Measurements from ENCODE around the gene SIRPB2.

The SIRPB2 gene

DNA sequence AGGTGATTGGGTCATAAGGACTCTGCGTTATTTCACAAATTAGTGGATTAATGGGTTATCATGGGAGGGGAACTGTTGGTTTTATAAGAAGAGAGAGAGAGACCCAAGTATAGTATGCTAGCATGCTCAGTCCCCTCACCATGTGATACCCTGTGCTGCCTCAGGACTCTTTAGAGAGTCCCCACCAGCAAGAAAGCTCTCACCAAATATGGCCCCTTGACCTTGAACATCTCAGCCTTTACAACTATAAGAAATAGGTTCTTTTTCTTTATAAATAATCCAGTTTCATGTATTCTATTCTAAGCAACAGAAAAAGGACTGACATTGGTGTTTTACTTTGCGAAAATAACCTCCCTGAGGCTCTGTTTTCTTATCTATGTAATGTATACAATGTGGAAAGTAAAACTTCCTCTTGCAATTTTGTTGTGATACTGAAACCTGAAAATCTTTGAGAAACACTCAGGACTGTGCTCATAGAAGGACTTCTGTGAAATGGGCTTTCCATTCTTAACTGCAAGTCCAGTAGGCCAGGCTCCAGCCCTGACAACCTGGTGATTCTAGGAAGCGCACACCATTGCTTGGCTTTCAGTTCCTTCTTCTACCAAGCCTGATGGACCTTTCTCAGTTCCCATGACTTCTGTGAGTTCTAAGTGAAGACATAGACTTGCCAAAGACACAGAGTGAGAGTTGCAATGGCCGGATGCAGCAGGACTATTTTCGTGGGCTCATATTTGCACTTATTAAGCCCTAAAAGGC lies 44.4 kb upstream of the SIRPB2 start:
- H3K36me3 ChIP-seq (replicated peaks): no peaks in the 10 kb centered on the region
- no peaks in the 10 kb centered on the region for H3K27me3 ChIP-seq (replicated peaks)
- no peak overlapping the region for H3K27ac ChIP-seq
- in situ Hi-C loops (cut with HindIII; ENCODE audit: low pct_ligation_motif_present, low sequenced_read_pairs): no loop called here
- TF ChIP-seq, protein P1, sequence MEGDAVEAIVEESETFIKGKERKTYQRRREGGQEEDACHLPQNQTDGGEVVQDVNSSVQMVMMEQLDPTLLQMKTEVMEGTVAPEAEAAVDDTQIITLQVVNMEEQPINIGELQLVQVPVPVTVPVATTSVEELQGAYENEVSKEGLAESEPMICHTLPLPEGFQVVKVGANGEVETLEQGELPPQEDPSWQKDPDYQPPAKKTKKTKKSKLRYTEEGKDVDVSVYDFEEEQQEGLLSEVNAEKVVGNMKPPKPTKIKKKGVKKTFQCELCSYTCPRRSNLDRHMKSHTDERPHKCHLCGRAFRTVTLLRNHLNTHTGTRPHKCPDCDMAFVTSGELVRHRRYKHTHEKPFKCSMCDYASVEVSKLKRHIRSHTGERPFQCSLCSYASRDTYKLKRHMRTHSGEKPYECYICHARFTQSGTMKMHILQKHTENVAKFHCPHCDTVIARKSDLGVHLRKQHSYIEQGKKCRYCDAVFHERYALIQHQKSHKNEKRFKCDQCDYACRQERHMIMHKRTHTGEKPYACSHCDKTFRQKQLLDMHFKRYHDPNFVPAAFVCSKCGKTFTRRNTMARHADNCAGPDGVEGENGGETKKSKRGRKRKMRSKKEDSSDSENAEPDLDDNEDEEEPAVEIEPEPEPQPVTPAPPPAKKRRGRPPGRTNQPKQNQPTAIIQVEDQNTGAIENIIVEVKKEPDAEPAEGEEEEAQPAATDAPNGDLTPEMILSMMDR (IDR thresholded peaks at IDR 0.05; ENCODE audit: low read depth, low read length, missing control alignments): no peak
- no peak overlapping the region for H3K4me3 ChIP-seq (ENCODE audit: low read depth, low read length)
- DNase-seq: no peak

DNA sequence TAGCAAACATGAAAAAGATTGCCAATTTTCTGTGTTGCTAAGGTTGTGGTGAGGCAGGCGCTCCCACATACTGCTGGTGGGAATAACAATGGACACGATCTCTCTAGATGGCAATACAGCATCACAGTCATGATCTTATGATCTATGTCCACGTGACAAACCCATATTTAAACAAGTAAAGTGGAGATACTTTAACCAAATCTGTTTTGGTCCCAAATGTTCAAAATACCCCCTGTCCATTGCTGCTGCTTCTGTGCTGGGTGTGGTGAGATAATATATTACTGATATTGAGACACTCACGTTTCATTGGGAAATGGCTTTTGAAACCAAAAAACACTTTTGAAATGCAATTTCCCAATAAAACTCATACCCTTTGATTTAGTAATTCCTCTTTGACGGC lies 43.3 kb upstream of the SIRPB2 start:
- Histone ChIP-seq H3K4me3 (ENCODE audit: low read depth, low read length) (no peak overlapping the region), H3K27me3 (replicated peaks) (no peaks in the 10 kb centered on the region), H3K27ac (no peak overlapping the region), H3K36me3 (replicated peaks) (no peaks in the 10 kb centered on the region)
- no peak for DNase-seq
- TF ChIP-seq, protein P1 (IDR thresholded peaks at IDR 0.05; ENCODE audit: low read depth, low read length, missing control alignments): no peak
- in situ Hi-C loops (cut with HindIII; ENCODE audit: low pct_ligation_motif_present, low sequenced_read_pairs): no loop called here

DNA sequence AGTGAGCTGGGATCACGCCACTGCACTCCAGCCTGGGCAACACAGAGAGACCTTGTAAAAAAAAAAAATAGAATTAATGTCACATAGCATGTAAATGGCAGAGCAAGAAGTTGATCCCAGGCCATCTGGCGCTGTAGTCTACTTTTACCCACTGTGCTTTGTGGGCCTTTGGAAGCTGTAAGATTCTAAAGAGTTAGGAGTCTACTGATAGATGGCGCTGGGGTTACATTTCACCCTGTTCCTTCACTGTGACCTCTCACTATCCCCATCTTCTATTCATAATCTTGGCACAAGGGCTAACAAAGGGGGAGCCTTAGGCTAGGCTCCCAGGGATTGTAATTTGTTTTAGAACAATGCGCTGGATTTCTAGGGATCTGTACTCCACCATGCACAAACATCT lies 41.8 kb upstream of the SIRPB2 start:
- no peak overlapping the region for H3K27ac ChIP-seq
- TF ChIP-seq, protein P1 (IDR thresholded peaks at IDR 0.05; ENCODE audit: low read depth, low read length, missing control alignments): no peak
- no peak for DNase-seq
- H3K4me3 ChIP-seq (ENCODE audit: low read depth, low read length): no peak overlapping the region
- H3K36me3 ChIP-seq (replicated peaks): no peaks in the 10 kb centered on the region
- in situ Hi-C loops (cut with HindIII; ENCODE audit: low pct_ligation_motif_present, low sequenced_read_pairs): no loop called here
- H3K27me3 ChIP-seq (replicated peaks): no peaks in the 10 kb centered on the region

DNA sequence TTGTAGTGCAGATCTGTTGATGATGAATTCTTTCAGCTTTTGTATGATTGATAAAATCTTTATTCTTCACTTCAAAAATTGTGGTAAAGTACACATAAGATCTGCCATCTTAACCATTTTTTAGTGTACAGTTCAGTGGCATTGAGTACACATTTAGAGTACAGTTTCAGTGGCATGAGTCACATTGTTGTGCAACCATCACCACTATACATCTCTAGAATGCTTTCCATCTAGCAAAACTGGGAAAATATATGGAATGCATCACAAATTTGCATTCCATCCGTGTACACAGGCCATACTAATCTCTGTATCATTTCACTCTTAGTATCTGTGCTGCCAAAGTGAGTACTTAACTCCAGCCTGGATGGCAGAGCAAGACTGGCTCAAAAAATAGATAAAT lies 37.6 kb upstream of the SIRPB2 start:
- TF ChIP-seq, protein P1 (IDR thresholded peaks at IDR 0.05; ENCODE audit: low read depth, low read length, missing control alignments): no peak
- in situ Hi-C loops (cut with HindIII; ENCODE audit: low pct_ligation_motif_present, low sequenced_read_pairs): no loop called here
- no peak for DNase-seq

DNA sequence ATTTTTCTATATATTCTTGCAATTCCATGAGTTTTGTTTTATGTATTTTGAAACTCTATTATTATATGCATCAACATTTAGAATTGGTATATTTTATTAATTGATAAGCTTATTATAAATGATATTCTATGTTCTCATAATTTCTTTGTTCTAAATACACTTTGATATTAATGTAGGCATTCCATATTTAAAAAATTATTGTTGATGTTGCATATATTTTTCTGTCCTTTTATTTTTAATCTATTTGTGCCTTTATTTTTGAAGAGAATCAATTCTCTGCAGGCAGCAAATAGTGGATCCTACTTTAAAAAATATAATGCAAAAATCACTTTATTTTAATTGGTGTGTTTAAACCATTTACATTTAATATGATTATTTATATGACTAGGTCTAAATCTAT lies 36.7 kb upstream of the SIRPB2 start:
- no peak overlapping the region for H3K27ac ChIP-seq
- in situ Hi-C loops (cut with HindIII; ENCODE audit: low pct_ligation_motif_present, low sequenced_read_pairs): no loop called here
- H3K36me3 ChIP-seq (replicated peaks): no peaks in the 10 kb centered on the region
- no peak for DNase-seq
- TF ChIP-seq, protein P1 (IDR thresholded peaks at IDR 0.05; ENCODE audit: low read depth, low read length, missing control alignments): no peak
- no peak overlapping the region for H3K4me3 ChIP-seq (ENCODE audit: low read depth, low read length)
- no peaks in the 10 kb centered on the region for H3K27me3 ChIP-seq (replicated peaks)

More for the DNA sequence above, 37.6 kb upstream of the SIRPB2 start:
- no peaks in the 10 kb centered on the region for H3K27me3 ChIP-seq (replicated peaks)
- no peaks in the 10 kb centered on the region for H3K36me3 ChIP-seq (replicated peaks)
- no peak overlapping the region for H3K4me3 ChIP-seq (ENCODE audit: low read depth, low read length)
- H3K27ac ChIP-seq: no peak overlapping the region

DNA sequence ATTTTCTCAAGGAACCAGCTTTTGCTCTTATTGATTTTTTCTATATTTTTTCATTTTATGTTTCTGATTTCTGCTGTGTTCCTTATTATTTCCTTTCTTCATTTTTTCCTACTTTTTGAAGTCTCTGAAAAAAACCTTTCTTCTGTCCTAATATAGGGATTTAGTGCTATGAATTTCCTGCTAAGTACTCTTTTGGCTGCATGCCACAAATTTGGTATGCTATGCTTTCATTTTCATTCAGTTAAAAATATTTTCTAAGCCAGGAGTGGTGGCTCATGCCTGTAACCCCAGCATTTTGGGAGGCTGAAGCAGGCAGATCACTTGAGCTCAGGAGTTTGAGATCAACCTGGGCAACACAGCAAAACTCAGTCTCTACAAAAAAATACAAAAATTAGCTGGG lies 35.7 kb upstream of the SIRPB2 start:
- Histone ChIP-seq H3K36me3 (replicated peaks) (no peaks in the 10 kb centered on the region), H3K27me3 (replicated peaks) (no peaks in the 10 kb centered on the region), H3K4me3 (ENCODE audit: low read depth, low read length) (no peak overlapping the region), H3K27ac (no peak overlapping the region)
- in situ Hi-C loops (cut with HindIII; ENCODE audit: low pct_ligation_motif_present, low sequenced_read_pairs): no loop called here
- no peak for DNase-seq
- TF ChIP-seq, protein P1 (IDR thresholded peaks at IDR 0.05; ENCODE audit: low read depth, low read length, missing control alignments): no peak
